GM06990 (cell line): Measurements from ENCODE around the gene ANXA2.

ENCODE experiments used
- DNase-seq: peaks from one replicate; pipeline ENCODE4 v3.0.0-alpha.2; 2011; ENCODE audit not compliant: insufficient read length; ENCODE audit errors: extremely low read depth
- H3K27me3 ChIP-seq: replicated peaks from 2 replicates; pipeline ENCODE4 v1.6.0; 2011; ENCODE audit warnings: low read length; ENCODE audit not compliant: control insufficient read depth, insufficient read depth
- H3K36me3 ChIP-seq: 2 replicates; pipeline ENCODE4 v1.5.1; 2011; ENCODE audit warnings: low read length; ENCODE audit not compliant: control insufficient read depth, insufficient read depth
- H3K4me3 ChIP-seq: replicated peaks from 2 replicates; pipeline ENCODE4 v1.5.1; 2011; ENCODE audit warnings: low read depth, mild to moderate bottlenecking, control low read depth, low read length
- CTCF ChIP-seq: IDR thresholded peaks from 2 replicates; pipeline ENCODE4 v1.5.1; 2011; ENCODE audit warnings: low read length, control low read depth, mild to moderate bottlenecking, inconsistent platforms; ENCODE audit not compliant: insufficient read depth, poor library complexity, severe bottlenecking

ANXA2 gene

GRCh38 chr15:60374209-60374608 lies 23.6 kb downstream of the ANXA2 start:
- TF ChIP-seq CTCF, result no peak
- H3K36me3 ChIP-seq, result peaks cover 13% of the 10 kb centered on the region
- H3K4me3 ChIP-seq, result no peak overlapping the region

GRCh38 chr15:60373745-60374144 lies 24.0 kb downstream of the ANXA2 start:
- peaks cover 13% of the 10 kb centered on the region for H3K36me3 ChIP-seq
- DNase-seq, result no peak

More at GRCh38 chr15:60374209-60374608, 23.6 kb downstream of the ANXA2 start:
- DNase-seq, result no peak
- no peaks in the 10 kb centered on the region for H3K27me3 ChIP-seq

GRCh38 chr15:60373327-60373726 lies 24.5 kb downstream of the ANXA2 start:
- Histone ChIP-seq H3K27me3 (no peaks in the 10 kb centered on the region), H3K4me3 (no peak overlapping the region), H3K36me3 (peaks cover 13% of the 10 kb centered on the region)
- DNase-seq, result no peak
- no peak for TF ChIP-seq CTCF

More at GRCh38 chr15:60373745-60374144, 24.0 kb downstream of the ANXA2 start:
- TF ChIP-seq CTCF, result no peak
- Histone ChIP-seq H3K4me3 (no peak overlapping the region), H3K27me3 (no peaks in the 10 kb centered on the region)

GRCh38 chr15:60372756-60373155 lies 25.0 kb downstream of the ANXA2 start:
- Histone ChIP-seq H3K4me3 (no peak overlapping the region), H3K36me3 (peaks cover 13% of the 10 kb centered on the region), H3K27me3 (no peaks in the 10 kb centered on the region)
- DNase-seq, result no peak
- no peak for TF ChIP-seq CTCF

- TF ChIP-seq CTCF, result no peak
- peaks cover 13% of the 10 kb centered on the region for H3K36me3 ChIP-seq
- no peak for DNase-seq
Observed at GRCh38 chr15:60372227-60372626, 25.6 kb downstream of the ANXA2 start.

More at GRCh38 chr15:60372227-60372626, 25.6 kb downstream of the ANXA2 start:
- Histone ChIP-seq H3K4me3 (no peak overlapping the region), H3K27me3 (no peaks in the 10 kb centered on the region)
